Ramos (cell line): Measurements from ENCODE around the gene LRRFIP1.
"Not testable (repeated sequence)": the region's sequence is repeated elsewhere in the genome, so short reads cannot be mapped to it uniquely, and the experiment has no call there.

Source experiments
- in situ Hi-C: fragments of 300-500 bp; cut with MboI; formaldehyde crosslinking; loops from one replicate; pipeline ENCODE4 v1.14.3; 2022; ENCODE audit warnings: low sequenced_read_pairs; ENCODE audit not compliant: unreplicated experiment

LRRFIP1 gene

DNA sequence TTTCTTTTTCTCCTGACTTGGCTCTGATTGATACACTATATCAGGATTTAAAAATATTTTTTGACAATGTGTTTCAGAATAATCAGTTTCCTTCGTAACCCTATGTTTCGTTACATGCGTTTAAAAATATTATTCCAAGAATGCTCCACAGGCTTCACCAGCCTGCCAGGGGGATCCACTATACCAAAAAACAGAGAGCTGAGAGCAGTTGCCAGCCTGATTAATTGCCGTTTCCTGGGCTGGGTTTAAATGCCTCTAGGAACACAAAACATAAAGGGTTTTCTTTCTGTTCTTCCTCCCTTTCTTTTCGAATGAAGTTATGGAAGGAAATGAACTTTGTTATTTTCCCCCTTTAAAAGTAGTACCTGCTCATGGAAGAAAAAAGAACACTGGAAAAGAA, 47.9 kb downstream of the LRRFIP1 start:
- in situ Hi-C loops: no loop called here

GRCh38 chr2:237680702-237681478, 53.5 kb downstream of the LRRFIP1 start:
- in situ Hi-C loops: no loop called here

DNA sequence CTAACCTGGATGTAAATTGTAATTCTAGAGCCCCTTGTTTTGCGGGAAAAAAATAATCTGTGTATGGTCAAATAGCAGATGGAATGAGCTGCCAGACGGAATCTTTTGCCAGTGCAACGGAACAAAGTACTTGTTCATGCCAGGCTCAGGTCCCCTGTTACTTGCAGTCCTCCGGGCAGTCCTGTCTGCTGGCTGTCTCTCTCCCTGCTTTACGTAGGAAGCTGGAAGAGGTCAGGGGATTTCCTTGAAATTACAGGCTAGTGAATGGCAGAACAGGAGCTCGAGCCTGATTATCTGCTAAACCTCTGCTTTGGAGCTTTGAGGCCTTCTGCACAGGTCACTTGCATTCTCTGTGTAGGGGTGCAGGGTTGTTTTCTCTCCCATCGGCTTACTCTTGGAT, 54.8 kb downstream of the LRRFIP1 start:
- in situ Hi-C loops: no loop called here

- in situ Hi-C loops: no loop called here
Observed at GRCh38 chr2:237682856-237683670, 55.7 kb downstream of the LRRFIP1 start.

DNA sequence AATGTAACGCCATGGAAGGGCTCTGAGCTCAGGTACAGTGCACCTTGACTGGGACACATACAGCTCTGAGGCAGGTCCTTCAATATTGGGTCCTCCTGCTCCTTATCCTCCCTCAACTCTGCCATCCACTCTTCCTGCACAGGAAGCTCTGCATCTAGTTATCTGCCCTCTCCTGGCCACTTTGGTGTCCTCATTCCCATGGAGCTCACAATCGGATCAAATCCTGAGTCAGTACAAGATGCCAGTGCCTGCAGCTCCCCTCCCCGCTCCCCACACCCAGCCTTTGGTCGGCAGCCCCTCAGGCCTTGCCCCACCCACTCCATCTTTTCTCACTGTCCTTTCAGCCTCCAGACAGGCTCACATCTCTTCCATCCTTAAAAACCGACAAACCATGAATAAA, 58.0 kb downstream of the LRRFIP1 start:
- in situ Hi-C loops: no loop called here

- in situ Hi-C loops: no loop called here
Observed at GRCh38 chr2:237686659-237687136, 59.3 kb downstream of the LRRFIP1 start.

GRCh38 chr2:237688081-237688480, 60.7 kb downstream of the LRRFIP1 start:
- in situ Hi-C loops: no loop called here

DNA sequence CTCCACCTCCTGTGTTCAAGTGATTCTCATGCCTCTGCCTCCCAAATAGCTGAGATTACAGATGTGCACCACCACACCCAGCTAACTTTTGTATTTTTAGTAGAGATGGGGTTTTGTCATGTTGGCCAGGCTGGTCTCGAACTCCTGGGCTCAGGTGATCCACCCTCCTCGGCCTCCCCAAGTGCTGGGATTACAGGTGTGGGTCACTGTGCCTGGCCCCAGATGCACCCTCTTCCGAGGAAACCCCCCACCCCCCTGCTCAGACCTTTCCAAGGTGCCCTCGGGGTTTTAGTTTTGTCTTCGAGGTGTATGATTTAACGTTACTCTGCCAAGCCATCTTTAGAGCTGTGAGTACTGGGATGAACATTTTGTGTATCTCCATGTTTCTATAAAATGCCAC, 61.2 kb downstream of the LRRFIP1 start:
- in situ Hi-C loops: not testable (repeated sequence)

- in situ Hi-C loops: no loop called here
Observed at GRCh38 chr2:237689336-237690131, 62.1 kb downstream of the LRRFIP1 start.

GRCh38 chr2:237691029-237691907, 63.9 kb downstream of the LRRFIP1 start:
- in situ Hi-C loops: no loop called here

GRCh38 chr2:237691908-237692600, 64.7 kb downstream of the LRRFIP1 start:
- in situ Hi-C loops: no loop called here

DNA sequence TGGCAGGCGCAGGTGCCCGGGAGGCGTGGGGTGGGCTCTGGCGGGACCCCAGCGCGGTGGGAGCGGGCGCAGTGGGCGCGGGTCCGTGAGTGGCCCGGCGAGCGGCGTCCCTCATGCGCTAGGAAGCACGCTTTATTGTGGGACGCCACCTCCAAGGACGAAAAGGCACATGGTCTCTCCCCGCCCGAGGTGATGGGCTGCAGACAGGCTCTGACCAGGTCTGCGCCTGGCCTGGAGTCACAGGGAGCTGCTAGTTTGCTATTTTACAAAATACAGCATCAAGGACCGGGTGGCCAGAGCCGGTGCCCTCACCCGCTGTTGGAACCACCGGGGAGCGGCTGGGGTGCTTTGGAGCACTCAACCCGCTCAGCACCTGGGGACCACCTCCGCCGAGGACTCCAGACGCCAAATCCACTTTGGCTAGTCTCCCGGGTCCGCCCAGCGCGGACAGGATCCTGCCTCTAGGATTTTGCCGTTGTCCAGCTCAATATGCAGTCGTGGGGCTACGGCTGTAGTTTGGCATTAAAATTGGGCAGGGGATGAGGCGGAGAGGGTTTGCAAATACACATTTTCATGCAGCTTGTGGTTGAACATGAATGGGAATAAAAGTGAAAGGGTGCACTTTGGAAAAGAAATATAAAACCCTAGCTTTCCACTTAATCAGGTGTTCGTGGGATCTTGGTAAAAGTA, 65.4 kb downstream of the LRRFIP1 start:
- in situ Hi-C loops: no loop called here

GRCh38 chr2:237693291-237693994, 66.1 kb downstream of the LRRFIP1 start:
- in situ Hi-C loops: no loop called here

DNA sequence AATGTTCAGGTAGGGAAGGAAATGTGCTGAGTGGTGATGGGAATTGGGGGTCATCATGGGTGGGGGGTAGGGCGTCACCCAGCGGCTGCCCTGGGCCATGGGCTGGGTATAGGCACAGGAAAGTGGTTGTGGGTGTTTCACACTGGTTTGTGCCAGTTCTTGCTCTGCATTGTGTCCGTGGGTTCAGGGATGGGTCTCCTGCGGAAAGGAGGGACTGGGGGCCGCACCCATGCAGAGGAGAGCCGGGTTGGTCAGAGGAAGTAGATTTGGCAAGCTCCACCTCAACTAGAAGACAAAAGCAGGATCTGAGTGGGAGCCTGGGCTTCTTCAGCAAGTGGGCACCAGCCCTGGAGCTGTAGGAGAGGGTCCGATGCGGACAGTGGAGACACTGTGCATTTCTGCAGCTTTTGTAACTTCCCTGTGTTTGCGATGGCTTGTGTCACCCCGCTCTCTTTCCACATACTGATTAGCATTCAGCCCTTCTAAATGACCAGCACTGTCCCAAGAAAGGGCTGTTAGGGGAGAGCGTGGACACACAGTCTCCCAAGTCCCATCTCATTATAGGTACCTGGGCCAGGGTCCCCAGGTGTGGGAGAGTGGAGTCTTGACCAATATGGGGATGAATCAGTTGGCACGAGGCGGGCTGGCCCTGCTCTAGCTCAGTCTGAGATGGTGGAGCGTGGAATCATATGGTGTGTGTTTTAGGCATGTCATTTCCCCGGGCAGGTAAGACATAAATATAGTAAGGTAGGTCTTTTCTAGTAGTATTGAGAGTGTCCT, 67.2 kb downstream of the LRRFIP1 start:
- in situ Hi-C loops: no loop called here

DNA sequence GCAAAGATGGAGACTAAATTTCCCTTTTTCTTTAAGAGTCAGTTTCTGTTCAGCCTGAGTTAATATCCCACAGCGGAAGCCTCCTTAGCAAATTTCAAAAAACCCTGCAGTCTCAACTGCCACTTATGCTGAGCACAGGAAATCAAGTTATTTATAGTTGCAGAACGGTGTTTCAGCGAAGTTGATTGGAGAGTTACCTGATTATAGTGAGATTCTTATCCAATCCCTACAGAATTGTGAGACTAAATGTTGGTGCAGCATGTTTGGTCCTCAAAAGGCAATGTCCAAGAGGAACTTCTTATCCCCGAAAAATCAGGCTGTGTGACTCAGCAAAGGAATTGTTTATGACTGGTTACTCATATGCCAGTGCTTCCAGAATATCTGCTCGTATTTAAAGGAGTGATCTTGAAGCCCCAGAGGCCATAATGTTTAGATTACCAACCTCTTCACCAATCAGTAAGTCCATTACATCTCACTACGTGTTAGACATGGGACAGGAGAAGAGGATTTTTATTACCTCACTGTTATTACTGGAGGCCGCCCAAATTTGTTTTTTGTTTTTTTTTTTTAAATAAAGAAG, 67.9 kb downstream of the LRRFIP1 start:
- in situ Hi-C loops: no loop called here

DNA sequence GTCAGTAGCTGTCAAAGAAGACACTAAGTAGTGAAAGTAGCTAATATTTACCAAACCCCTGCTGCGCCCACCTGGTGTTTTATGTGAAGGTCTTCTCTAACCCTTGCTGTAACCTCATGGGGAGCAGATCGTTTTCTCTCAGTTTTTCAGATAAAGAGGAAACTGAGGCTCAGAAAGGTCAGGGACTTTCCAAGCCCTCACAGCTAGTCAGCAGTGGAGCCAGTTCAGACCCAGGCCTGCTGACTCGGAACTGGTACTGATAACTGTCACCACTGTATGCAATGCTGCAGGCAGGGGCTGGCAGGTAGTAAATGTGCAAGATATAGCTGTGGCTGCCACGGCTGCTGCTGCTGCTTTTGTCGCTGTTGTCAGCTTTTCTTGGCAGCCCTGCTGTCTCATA, 69.1 kb downstream of the LRRFIP1 start:
- in situ Hi-C loops: no loop called here
